ENCODE data around the gene PTPRE. TPM values are rescaled to one million over a fixed set of nuclear protein-coding genes. Genes with fewer than 3 reads are reported as not detected.

The PTPRE gene
- total RNA-seq, 1 experiment from 2014 or later: 7.9 TPM

- TF ChIP-seq CTCF (conservative IDR thresholded peaks at IDR 0.05): no peak
- no peak for TF ChIP-seq EZH2 (IDR thresholded peaks at IDR 0.05; ENCODE audit: low read depth)
These were observed 56.2 kb downstream of the PTPRE start for GRCh38 chr10:127963136-127963535.

GRCh38 chr10:127964621-127965020, 57.7 kb downstream of the PTPRE start:
- H3K36me3 ChIP-seq (ENCODE audit: low read depth): no peaks in the 10 kb centered on the region
- no peak overlapping the region for H2AFZ ChIP-seq
- POLR2A ChIA-PET (ENCODE audit: unreplicated experiment): no interaction called here
- H4K20me1 ChIP-seq (ENCODE audit: insufficient read depth): no peaks in the 10 kb centered on the region
- TF ChIP-seq EZH2 (IDR thresholded peaks at IDR 0.05; ENCODE audit: low read depth) (no peak), CTCF (conservative IDR thresholded peaks at IDR 0.05) (no peak)
- CTCF ChIA-PET: no interaction called here
- H3K27ac ChIP-seq: no peak overlapping the region
- no peak overlapping the region for H3K4me2 ChIP-seq
- H3F3A ChIP-seq (ENCODE audit: insufficient read depth, low read depth): no peaks in the 10 kb centered on the region
- H3K9me2 ChIP-seq (ENCODE audit: insufficient read depth): no peaks in the 10 kb centered on the region
- DNase-seq: no peak
- H3K79me2 ChIP-seq (ENCODE audit: low read depth): no peaks in the 10 kb centered on the region
- no TSS peak for BruUV-seq (replicated peaks)
- H3K9me3 ChIP-seq (ENCODE audit: insufficient read depth, low read depth): no peaks in the 10 kb centered on the region
- H3K4me3 ChIP-seq: no peak overlapping the region
- intact Hi-C loops (cut with micrococcal nuclease; ENCODE audit: unreplicated experiment): no loop called here
- no peaks in the 10 kb centered on the region for H3K27me3 ChIP-seq (ENCODE audit: insufficient read depth, low read depth)
- H3K4me1 ChIP-seq (replicated peaks; ENCODE audit: insufficient read depth): no peaks in the 10 kb centered on the region

More at GRCh38 chr10:127963136-127963535, 56.2 kb downstream of the PTPRE start:
- intact Hi-C loops (cut with micrococcal nuclease; ENCODE audit: unreplicated experiment): no loop called here
- DNase-seq: no peak
- no peak overlapping the region for H2AFZ ChIP-seq
- H3K4me3 ChIP-seq: no peak overlapping the region
- no TSS peak for BruUV-seq (replicated peaks)
- no peaks in the 10 kb centered on the region for H3K9me2 ChIP-seq (ENCODE audit: insufficient read depth)
- no peak overlapping the region for H3K27ac ChIP-seq
- no peak overlapping the region for H3K4me2 ChIP-seq
- no peaks in the 10 kb centered on the region for H4K20me1 ChIP-seq (ENCODE audit: insufficient read depth)
- no peaks in the 10 kb centered on the region for H3K36me3 ChIP-seq (ENCODE audit: low read depth)
- no peaks in the 10 kb centered on the region for H3K4me1 ChIP-seq (replicated peaks; ENCODE audit: insufficient read depth)
- H3F3A ChIP-seq (ENCODE audit: insufficient read depth, low read depth): no peaks in the 10 kb centered on the region
- H3K27me3 ChIP-seq (ENCODE audit: insufficient read depth, low read depth): no peaks in the 10 kb centered on the region
- no peaks in the 10 kb centered on the region for H3K9me3 ChIP-seq (ENCODE audit: insufficient read depth, low read depth)
- ChIA-PET POLR2A (ENCODE audit: unreplicated experiment) (no interaction called here), CTCF (no interaction called here)
- no peaks in the 10 kb centered on the region for H3K79me2 ChIP-seq (ENCODE audit: low read depth)

- Histone ChIP-seq H3F3A (ENCODE audit: insufficient read depth, low read depth) (no peaks in the 10 kb centered on the region), H3K9me2 (ENCODE audit: insufficient read depth) (no peaks in the 10 kb centered on the region), H3K4me2 (no peak overlapping the region), H3K4me3 (no peak overlapping the region), H3K36me3 (ENCODE audit: low read depth) (no peaks in the 10 kb centered on the region), H3K79me2 (ENCODE audit: low read depth) (no peaks in the 10 kb centered on the region), H3K27ac (no peak overlapping the region), H4K20me1 (ENCODE audit: insufficient read depth) (no peaks in the 10 kb centered on the region), H2AFZ (no peak overlapping the region), H3K9me3 (ENCODE audit: insufficient read depth, low read depth) (no peaks in the 10 kb centered on the region), H3K27me3 (ENCODE audit: insufficient read depth, low read depth) (no peaks in the 10 kb centered on the region), H3K4me1 (replicated peaks; ENCODE audit: insufficient read depth) (no peaks in the 10 kb centered on the region)
- TF ChIP-seq CTCF (conservative IDR thresholded peaks at IDR 0.05): no peak
- TF ChIP-seq EZH2 (IDR thresholded peaks at IDR 0.05; ENCODE audit: low read depth): no peak
- POLR2A ChIA-PET (ENCODE audit: unreplicated experiment): no interaction called here
- no peak for DNase-seq
- intact Hi-C loops (cut with micrococcal nuclease; ENCODE audit: unreplicated experiment): no loop called here
- CTCF ChIA-PET: no interaction called here
- BruUV-seq (replicated peaks): no TSS peak
These were observed 60.0 kb downstream of the PTPRE start for GRCh38 chr10:127966875-127967274.
